IMR-90 (cell line): ENCODE results near the gene SCAND1. TPM values are rescaled to one million over a fixed set of nuclear protein-coding genes. Genes with fewer than 3 reads are reported as not detected.

Source experiments
- ATAC-seq: fragments of 200-7000 bp; cut with Tn5 transposase; 2 replicates; pipeline ENCODE4 v1.9.1; 2020; ENCODE audit warnings: low read depth, mild to moderate bottlenecking, moderate library complexity
- BruUV-seq: library from RNA; stranded (reverse); fragments of 400-500 nt; replicated peaks from 2 replicates; lab custom pipeline; 2021; lab: Mats Ljungman, UMichigan
- CTCF ChIA-PET: fragments of 300-600 bp; formaldehyde crosslinking; extraction: SDS; loops from one replicate; lab custom pipeline; 2021; ENCODE audit warnings: antibody characterized with exemption; lab: Yijun Ruan, JAX
- POLR2A ChIA-PET: fragments of 300-600 bp; sonication (Branson Sonifier 250); formaldehyde crosslinking; loops from one replicate; lab custom pipeline; 2022; ENCODE audit warnings: antibody characterized with exemption; ENCODE audit not compliant: unreplicated experiment; lab: Charles Lee
- DNase-seq: peaks from one replicate; pipeline ENCODE4 v3.0.0; 2013
- H2AFZ ChIP-seq: replicated peaks from 2 replicates; pipeline ENCODE3; 2013; ENCODE audit warnings: low read length, mild to moderate bottlenecking; ENCODE audit not compliant: poor library complexity
- H2AK5ac ChIP-seq: 2 replicates; pipeline ENCODE4 v1.6.1; 2013; ENCODE audit warnings: low read depth, low read length, inconsistent platforms
- H2AK9ac ChIP-seq: replicated peaks from 2 replicates; pipeline ENCODE3; 2013; ENCODE audit warnings: mild to moderate bottlenecking, low read depth, low read length, moderate library complexity; ENCODE audit not compliant: poor library complexity
- H2BK120ac ChIP-seq: 2 replicates; pipeline ENCODE4 v1.6.1; 2013; ENCODE audit warnings: low read depth, low read length, inconsistent platforms
- H2BK15ac ChIP-seq: 3 replicates; pipeline ENCODE4 v1.6.1; 2013; ENCODE audit warnings: low read depth, low read length, inconsistent platforms
- H2BK20ac ChIP-seq: 2 replicates; pipeline ENCODE4 v1.6.1; 2013; ENCODE audit warnings: low read depth, mild to moderate bottlenecking, inconsistent platforms, low read length, moderate library complexity
- H2BK5ac ChIP-seq: 2 replicates; pipeline ENCODE4 v1.6.1; 2013; ENCODE audit warnings: mild to moderate bottlenecking, low read depth, low read length, inconsistent platforms; ENCODE audit not compliant: poor library complexity, severe bottlenecking
- H3K14ac ChIP-seq: replicated peaks from 2 replicates; pipeline ENCODE4 v1.6.1; 2013; ENCODE audit warnings: low read depth, low read length, inconsistent platforms
- H3K18ac ChIP-seq: 2 replicates; pipeline ENCODE4 v1.6.1; 2013; ENCODE audit warnings: low read depth, low read length, control low read depth
- H3K23ac ChIP-seq: 2 replicates; pipeline ENCODE4 v1.6.1; 2013; ENCODE audit warnings: low read depth, low read length, inconsistent platforms
- H3K27ac ChIP-seq: 2 replicates; pipeline ENCODE4 v1.5.1; 2013; ENCODE audit warnings: mild to moderate bottlenecking, control low read depth, low read length; ENCODE audit not compliant: insufficient read depth
- H3K27me3 ChIP-seq: 2 replicates; pipeline ENCODE4 v1.6.1; 2013; ENCODE audit warnings: low read length; ENCODE audit not compliant: control insufficient read depth, insufficient read depth
- H3K36me3 ChIP-seq: 2 replicates; pipeline ENCODE4 v1.6.1; 2013; ENCODE audit warnings: low read length, mixed read lengths; ENCODE audit not compliant: control insufficient read depth, insufficient read depth
- H3K4ac ChIP-seq: 2 replicates; pipeline ENCODE4 v1.6.1; 2013; ENCODE audit warnings: low read depth, low read length, inconsistent platforms
- H3K4me1 ChIP-seq: 2 replicates; pipeline ENCODE4 v1.6.1; 2013; ENCODE audit warnings: low read length, mixed read lengths; ENCODE audit not compliant: control insufficient read depth, insufficient read depth
- H3K4me2 ChIP-seq: 2 replicates; pipeline ENCODE4 v1.6.1; 2013; ENCODE audit warnings: low read depth, mild to moderate bottlenecking, control low read depth, low read length, moderate library complexity
- H3K4me3 ChIP-seq: 2 replicates; pipeline ENCODE4 v1.5.1; 2013; ENCODE audit warnings: low read depth, mild to moderate bottlenecking, control low read depth, low read length, moderate library complexity; ENCODE audit not compliant: insufficient read depth
- H3K56ac ChIP-seq: 2 replicates; pipeline ENCODE4 v1.6.1; 2013; ENCODE audit warnings: low read length, inconsistent platforms; ENCODE audit not compliant: insufficient read depth; ENCODE audit errors: extremely low read depth
- H3K79me1 ChIP-seq, 2 experiments: 2 replicates each; pipeline ENCODE4 v1.6.1; 2013; ENCODE audit warnings: low read length in 2 of 2, inconsistent platforms in 1 of 2, low read depth in 1 of 2
- H3K9ac ChIP-seq: 2 replicates; pipeline ENCODE4 v1.6.1; 2013; ENCODE audit warnings: low read depth, low read length, control low read depth
- H3K9me1 ChIP-seq: 2 replicates; pipeline ENCODE4 v1.6.1; 2013; ENCODE audit warnings: low read length, inconsistent platforms; ENCODE audit not compliant: insufficient read depth
- H3K9me3 ChIP-seq: 2 replicates; pipeline ENCODE4 v1.6.1; 2013; ENCODE audit warnings: low read length; ENCODE audit not compliant: control insufficient read depth, insufficient read depth
- H4K20me1 ChIP-seq: 2 replicates; pipeline ENCODE4 v1.6.1; 2013; ENCODE audit warnings: low read length, inconsistent platforms; ENCODE audit not compliant: insufficient read depth
- H4K5ac ChIP-seq: 2 replicates; pipeline ENCODE4 v1.6.1; 2013; ENCODE audit warnings: mild to moderate bottlenecking, low read depth, low read length, control low read depth
- H4K8ac ChIP-seq, 2 experiments: 2 replicates each; pipeline ENCODE4 v1.6.1; 2013; ENCODE audit warnings: low read depth in 2 of 2, low read length in 2 of 2, control low read depth in 1 of 2, inconsistent platforms in 1 of 2
- H4K91ac ChIP-seq: 2 replicates; pipeline ENCODE4 v1.6.1; 2013; ENCODE audit warnings: low read depth, low read length, inconsistent platforms; ENCODE audit not compliant: insufficient read depth
- CEBPB ChIP-seq: IDR thresholded peaks from 2 replicates; pipeline ENCODE4 v1.6.1; 2012; ENCODE audit warnings: low read depth, low read length, improper control_type of control experiment
- CHD1 ChIP-seq: IDR thresholded peaks from 2 replicates; pipeline ENCODE4 v1.6.1; 2012; ENCODE audit warnings: low read depth, low read length, improper control_type of control experiment
- FOS ChIP-seq: fragments of 150-350 bp; IDR thresholded peaks from 2 replicates; pipeline ENCODE4 v1.6.1; 2016; ENCODE audit warnings: low read depth, low read length
- MXI1 ChIP-seq: IDR thresholded peaks from 2 replicates; pipeline ENCODE4 v1.6.1; 2012; ENCODE audit warnings: low read depth, mild to moderate bottlenecking, low read length, moderate library complexity, borderline replicate concordance
- RCOR1 ChIP-seq: IDR thresholded peaks from 2 replicates; pipeline ENCODE4 v1.6.1; 2012; ENCODE audit warnings: mild to moderate bottlenecking, low read length, improper control_type of control experiment; ENCODE audit not compliant: insufficient replicate concordance
- RFX5 ChIP-seq: IDR thresholded peaks from 2 replicates; pipeline ENCODE4 v1.8.0; 2012; ENCODE audit warnings: low read depth, mild to moderate bottlenecking, low read length, moderate library complexity
- SMC3 ChIP-seq: fragments of 150-350 bp; IDR thresholded peaks from 2 replicates; pipeline ENCODE4 v1.6.1; 2016; ENCODE audit warnings: low read depth, mild to moderate bottlenecking, antibody characterized with exemption, low read length, moderate library complexity
- WGBS, 2 experiments: methylation state at CpG; one replicate each; pipeline versions ENCODE4 v1.1.5 to v1.1.7; 2013; ENCODE audit warnings: missing lambda C conversion rate in 2 of 2; ENCODE audit not compliant: insufficient read length in 1 of 2; ENCODE audit errors: extremely low coverage in 2 of 2; 5-methylcytosine and 5-hydroxymethylcytosine counted together
- dilution Hi-C: fragments of 300-500 bp; cut with HindIII; formaldehyde crosslinking; loops from one replicate; pipeline ENCODE4 v1.14.3; 2018; ENCODE audit warnings: low sequenced_read_pairs; ENCODE audit not compliant: unreplicated experiment
- in situ Hi-C: fragments of 300-500 bp; cut with MboI; formaldehyde crosslinking; loops from 3 replicates; pipeline ENCODE4 v1.14.3; 2019; ENCODE audit warnings: low sequenced_read_pairs, inconsistent platforms, mixed read lengths
- intact Hi-C: fragments of 100-400 bp; cut with micrococcal nuclease; formaldehyde crosslinking; loops from 2 replicates; pipeline ENCODE4 v1.10.0; 2022
- polyA plus RNA-seq, 3 experiments: library from polyadenylated mRNA; depleted of rRNA; stranded (reverse); fragments of >200 nt; gene quantifications; 2 replicates each; pipeline ENCODE4 v1.2.3, GENCODE V29; 2012; ENCODE audit warnings: low replicate concordance in 1 of 3
- total RNA-seq: library from RNA; depleted of rRNA; stranded (reverse); fragments of >200 nt; gene quantifications from 2 replicates; pipeline ENCODE4 v1.2.3, GENCODE V29; 2012
- TF ChIP-seq, protein P1 (sequence below): conservative IDR thresholded peaks from 2 replicates; pipeline ENCODE4 v1.5.1; 2012; ENCODE audit warnings: mild to moderate bottlenecking, low read depth, low read length, improper control_type of control experiment
- TF ChIP-seq, protein P2 (sequence below): fragments of 150-350 bp; IDR thresholded peaks from 2 replicates; pipeline ENCODE4 v1.6.1; 2016; ENCODE audit warnings: low read depth, mild to moderate bottlenecking, low read length, moderate library complexity, borderline replicate concordance
- TF ChIP-seq, protein P3 (sequence below): fragments of 150-350 bp; IDR thresholded peaks from 2 replicates; pipeline ENCODE4 v1.6.1; 2017; ENCODE audit warnings: mild to moderate bottlenecking, antibody characterized with exemption, low read length, low read depth

SCAND1 gene
- total and polyA plus RNA-seq, 2 of the 4 experiments (the other 2 are of a cell fraction), result 7.5 to 26.8 TPM

DNA sequence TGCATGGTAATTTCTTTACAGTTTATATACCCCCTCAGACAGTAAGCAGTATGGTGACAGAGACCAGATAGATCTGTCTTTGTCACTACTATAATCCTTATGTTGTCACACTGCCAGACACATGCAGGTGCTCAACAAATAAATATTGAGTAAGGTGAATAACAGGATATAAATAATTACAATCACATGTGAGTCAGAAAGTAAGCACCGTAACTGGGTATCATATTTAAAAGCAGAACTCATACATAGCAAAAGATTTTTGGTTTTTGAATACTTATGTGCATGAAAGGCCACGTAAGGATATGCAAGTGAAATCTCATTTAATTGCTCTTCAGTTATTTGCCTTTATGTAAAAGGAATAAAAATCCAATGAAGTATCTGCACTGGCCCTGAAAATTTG lies 31.5 kb upstream of the SCAND1 start:
- Histone ChIP-seq H4K91ac (no peak overlapping the region), H2BK120ac (no peak overlapping the region), H3K23ac (no peak overlapping the region), H3K79me1 (no peaks in the 10 kb centered on the region), H2BK15ac (no peak overlapping the region), H3K36me3 (no peaks in the 10 kb centered on the region), H3K27ac (no peak overlapping the region), H3K9me1 (no peaks in the 10 kb centered on the region), H3K4me2 (no peak overlapping the region), H2AK5ac (no peak overlapping the region), H3K4ac (no peak overlapping the region), H2BK20ac (no peak overlapping the region), H3K27me3 (peaks cover 26% of the 10 kb centered on the region), H4K8ac (no peak overlapping the region), H4K20me1 (no peaks in the 10 kb centered on the region), H3K18ac (no peak overlapping the region), H3K4me1 (no peaks in the 10 kb centered on the region), H3K9ac (no peak overlapping the region), H2AK9ac (no peak overlapping the region), H3K56ac (no peak overlapping the region), H2BK5ac (no peak overlapping the region), H2AFZ (no peak overlapping the region), H4K5ac (no peak overlapping the region), H3K9me3 (no peaks in the 10 kb centered on the region), H3K14ac (no peak overlapping the region), H3K4me3 (no peak overlapping the region)
- no TSS peak for BruUV-seq
- in situ Hi-C loops, result loop anchor here (25.0 kb wide), 1 partner anchor 451 kb away; no protein-coding TSS in a partner anchor
- TF ChIP-seq FOS (no peak), RFX5 (no peak), CHD1 (no peak), SMC3 (no peak), RCOR1 (no peak), CEBPB (no peak), MXI1 (no peak)
- TF ChIP-seq, protein P1, sequence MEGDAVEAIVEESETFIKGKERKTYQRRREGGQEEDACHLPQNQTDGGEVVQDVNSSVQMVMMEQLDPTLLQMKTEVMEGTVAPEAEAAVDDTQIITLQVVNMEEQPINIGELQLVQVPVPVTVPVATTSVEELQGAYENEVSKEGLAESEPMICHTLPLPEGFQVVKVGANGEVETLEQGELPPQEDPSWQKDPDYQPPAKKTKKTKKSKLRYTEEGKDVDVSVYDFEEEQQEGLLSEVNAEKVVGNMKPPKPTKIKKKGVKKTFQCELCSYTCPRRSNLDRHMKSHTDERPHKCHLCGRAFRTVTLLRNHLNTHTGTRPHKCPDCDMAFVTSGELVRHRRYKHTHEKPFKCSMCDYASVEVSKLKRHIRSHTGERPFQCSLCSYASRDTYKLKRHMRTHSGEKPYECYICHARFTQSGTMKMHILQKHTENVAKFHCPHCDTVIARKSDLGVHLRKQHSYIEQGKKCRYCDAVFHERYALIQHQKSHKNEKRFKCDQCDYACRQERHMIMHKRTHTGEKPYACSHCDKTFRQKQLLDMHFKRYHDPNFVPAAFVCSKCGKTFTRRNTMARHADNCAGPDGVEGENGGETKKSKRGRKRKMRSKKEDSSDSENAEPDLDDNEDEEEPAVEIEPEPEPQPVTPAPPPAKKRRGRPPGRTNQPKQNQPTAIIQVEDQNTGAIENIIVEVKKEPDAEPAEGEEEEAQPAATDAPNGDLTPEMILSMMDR, result no peak
- TF ChIP-seq, protein P2, sequence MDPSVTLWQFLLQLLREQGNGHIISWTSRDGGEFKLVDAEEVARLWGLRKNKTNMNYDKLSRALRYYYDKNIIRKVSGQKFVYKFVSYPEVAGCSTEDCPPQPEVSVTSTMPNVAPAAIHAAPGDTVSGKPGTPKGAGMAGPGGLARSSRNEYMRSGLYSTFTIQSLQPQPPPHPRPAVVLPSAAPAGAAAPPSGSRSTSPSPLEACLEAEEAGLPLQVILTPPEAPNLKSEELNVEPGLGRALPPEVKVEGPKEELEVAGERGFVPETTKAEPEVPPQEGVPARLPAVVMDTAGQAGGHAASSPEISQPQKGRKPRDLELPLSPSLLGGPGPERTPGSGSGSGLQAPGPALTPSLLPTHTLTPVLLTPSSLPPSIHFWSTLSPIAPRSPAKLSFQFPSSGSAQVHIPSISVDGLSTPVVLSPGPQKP, result no peak
- TF ChIP-seq, protein P3, sequence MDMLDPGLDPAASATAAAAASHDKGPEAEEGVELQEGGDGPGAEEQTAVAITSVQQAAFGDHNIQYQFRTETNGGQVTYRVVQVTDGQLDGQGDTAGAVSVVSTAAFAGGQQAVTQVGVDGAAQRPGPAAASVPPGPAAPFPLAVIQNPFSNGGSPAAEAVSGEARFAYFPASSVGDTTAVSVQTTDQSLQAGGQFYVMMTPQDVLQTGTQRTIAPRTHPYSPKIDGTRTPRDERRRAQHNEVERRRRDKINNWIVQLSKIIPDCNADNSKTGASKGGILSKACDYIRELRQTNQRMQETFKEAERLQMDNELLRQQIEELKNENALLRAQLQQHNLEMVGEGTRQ, result no peak
- intact Hi-C loops, result no loop called here
- no CpG with 5 or more reads among the region's 2 CpGs for WGBS, 2 experiments
- CTCF ChIA-PET, result interaction anchor here (1.2 to 1.6 kb wide), 2 partner anchors 32 to 152 kb away, joined by 3 to 10 read pairs; partner anchors contain the start of gene SCAND1
- dilution Hi-C loops, result no loop called here
- DNase-seq (no peak), ATAC-seq (no peak)
- POLR2A ChIA-PET, result no interaction called here
